DND-41 (cell line): ENCODE results near the gene CAPSL.

Experiments used
- EZH2 ChIP-seq: IDR thresholded peaks from 3 replicates; pipeline ENCODE4 v1.6.1; 2012; ENCODE audit warnings: borderline replicate concordance, low read depth, mild to moderate bottlenecking, moderate library complexity, low read length, inconsistent platforms; ENCODE audit not compliant: severe bottlenecking
- TF ChIP-seq, protein P1 (sequence below): IDR thresholded peaks from 2 replicates; pipeline ENCODE4 v1.5.1; 2012; ENCODE audit warnings: borderline replicate concordance, low read length, moderate library complexity, mild to moderate bottlenecking; ENCODE audit not compliant: poor library complexity, severe bottlenecking; ENCODE audit errors: extremely low read depth

DNA sequence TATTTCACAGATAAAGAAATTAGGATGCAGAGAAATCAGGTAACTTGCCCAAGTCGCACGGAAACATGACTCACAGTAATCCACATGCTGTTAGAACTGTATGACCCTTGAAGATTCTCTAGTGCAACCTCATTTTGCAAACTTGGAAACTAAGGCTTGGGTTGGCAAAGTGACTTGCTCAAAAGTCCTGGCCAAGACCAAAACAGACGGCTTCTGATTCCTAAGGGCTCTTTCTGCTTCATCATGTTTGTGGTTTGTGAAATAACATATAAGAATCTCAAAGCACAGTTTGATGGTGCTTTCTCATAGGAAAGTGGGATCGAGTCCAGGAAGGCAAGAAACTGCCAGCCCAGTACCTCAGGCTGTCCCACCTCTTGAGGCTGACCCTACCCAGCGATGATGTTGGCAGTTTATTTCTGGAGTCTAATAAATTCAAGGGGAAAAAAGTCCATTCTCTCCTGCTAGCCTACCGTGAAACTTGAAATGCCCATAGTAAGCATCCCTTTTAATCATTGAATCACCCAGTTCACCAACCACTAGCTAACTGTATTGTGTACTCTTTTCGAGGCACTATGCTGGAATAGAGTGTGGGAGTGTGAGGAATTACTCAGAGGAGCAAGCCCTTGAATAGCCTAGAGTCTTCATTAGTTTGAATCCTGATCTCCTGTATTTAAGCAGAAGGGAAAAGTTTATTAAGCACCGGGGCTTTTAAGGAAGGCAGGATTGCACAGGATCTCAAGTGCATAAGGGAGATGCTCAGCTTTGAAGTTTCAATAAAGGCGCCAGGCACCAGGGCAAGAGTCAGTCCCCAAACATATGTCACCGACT lies 14.1 kb downstream of the CAPSL start:
- TF ChIP-seq, protein P1, sequence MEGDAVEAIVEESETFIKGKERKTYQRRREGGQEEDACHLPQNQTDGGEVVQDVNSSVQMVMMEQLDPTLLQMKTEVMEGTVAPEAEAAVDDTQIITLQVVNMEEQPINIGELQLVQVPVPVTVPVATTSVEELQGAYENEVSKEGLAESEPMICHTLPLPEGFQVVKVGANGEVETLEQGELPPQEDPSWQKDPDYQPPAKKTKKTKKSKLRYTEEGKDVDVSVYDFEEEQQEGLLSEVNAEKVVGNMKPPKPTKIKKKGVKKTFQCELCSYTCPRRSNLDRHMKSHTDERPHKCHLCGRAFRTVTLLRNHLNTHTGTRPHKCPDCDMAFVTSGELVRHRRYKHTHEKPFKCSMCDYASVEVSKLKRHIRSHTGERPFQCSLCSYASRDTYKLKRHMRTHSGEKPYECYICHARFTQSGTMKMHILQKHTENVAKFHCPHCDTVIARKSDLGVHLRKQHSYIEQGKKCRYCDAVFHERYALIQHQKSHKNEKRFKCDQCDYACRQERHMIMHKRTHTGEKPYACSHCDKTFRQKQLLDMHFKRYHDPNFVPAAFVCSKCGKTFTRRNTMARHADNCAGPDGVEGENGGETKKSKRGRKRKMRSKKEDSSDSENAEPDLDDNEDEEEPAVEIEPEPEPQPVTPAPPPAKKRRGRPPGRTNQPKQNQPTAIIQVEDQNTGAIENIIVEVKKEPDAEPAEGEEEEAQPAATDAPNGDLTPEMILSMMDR = no peak
- no peak for TF ChIP-seq EZH2
